GM19239 (cell line): ENCODE data around the gene CRB3.
"Not testable (repeated sequence)": the region's sequence is repeated elsewhere in the genome, so short reads cannot be mapped to it uniquely, and the experiment has no call there.

ENCODE experiments used
- DNase-seq: peaks from one replicate; pipeline ENCODE4 v3.0.0; 2011; ENCODE audit warnings: low spot score; ENCODE audit not compliant: insufficient read length
- FAIRE-seq: peaks from 2 replicates; lab custom pipeline; 2011; peaks lifted over from hg19 to GRCh38; lab: Jason Lieb, UNC

The CRB3 gene

GRCh38 chr19:6464070-6464873 is at the start of gene CRB3:
CRB3 (plus strand) TSS chr19:6464271; CDS start chr19:6464702, 431 bp downstream.
- no peak for DNase-seq

GRCh38 chr19:6414793-6415590 is 49.1 kb upstream of the CRB3 start:
- DNase-seq (no peak), FAIRE-seq (no peak)

More at GRCh38 chr19:6464070-6464873, at the start of gene CRB3:
- no peak for FAIRE-seq

GRCh38 chr19:6415591-6416190 is 48.4 kb upstream of the CRB3 start:
- DNase-seq (no peak), FAIRE-seq (no peak)

GRCh38 chr19:6416658-6417405 is 47.2 kb upstream of the CRB3 start:
- DNase-seq, result no peak
- FAIRE-seq, result no peak

- DNase-seq (no peak), FAIRE-seq (no peak)
Observed at GRCh38 chr19:6417713-6418561, 46.1 kb upstream of the CRB3 start.

- DNase-seq (no peak), FAIRE-seq (no peak)
Observed at GRCh38 chr19:6418562-6418932, 45.5 kb upstream of the CRB3 start.

GRCh38 chr19:6421075-6422014 is 42.7 kb upstream of the CRB3 start:
- no peak for FAIRE-seq

GRCh38 chr19:6423499-6424194 is 40.4 kb upstream of the CRB3 start:
- peak; percentile 95 for FAIRE-seq
- peak; percentile 61 for DNase-seq

More at GRCh38 chr19:6421075-6422014, 42.7 kb upstream of the CRB3 start:
- no peak for DNase-seq

- DNase-seq, result peak; percentile 100
- FAIRE-seq, result no peak
Observed at GRCh38 chr19:6424195-6424938, 39.7 kb upstream of the CRB3 start, which contains the start of gene KHSRP. KHSRP (minus strand) TSS chr19:6424811; CDS start chr19:6424701, 110 bp downstream.

GRCh38 chr19:6424939-6425731 is 38.9 kb upstream of the CRB3 start:
- DNase-seq, result peak; percentile 96
- FAIRE-seq, result peak; percentile 100

- FAIRE-seq, result no peak
- no peak for DNase-seq
Observed at GRCh38 chr19:6425732-6426620, 38.1 kb upstream of the CRB3 start.

GRCh38 chr19:6427131-6427530 is 36.9 kb upstream of the CRB3 start:
- DNase-seq (no peak), FAIRE-seq (no peak)

GRCh38 chr19:6428692-6429418 is 35.2 kb upstream of the CRB3 start:
- DNase-seq, FAIRE-seq: not testable (repeated sequence)

- FAIRE-seq (no peak), DNase-seq (no peak)
Observed at GRCh38 chr19:6429419-6430221, 34.5 kb upstream of the CRB3 start.
